DND-41 (cell line): ENCODE data around the gene RAPGEF2.

Source experiments
- CTCF ChIP-seq: IDR thresholded peaks from 2 replicates; pipeline ENCODE4 v1.5.1; 2012; ENCODE audit warnings: borderline replicate concordance, low read length, moderate library complexity, mild to moderate bottlenecking; ENCODE audit not compliant: poor library complexity, severe bottlenecking; ENCODE audit errors: extremely low read depth
- EZH2 ChIP-seq: IDR thresholded peaks from 3 replicates; pipeline ENCODE4 v1.6.1; 2012; ENCODE audit warnings: borderline replicate concordance, low read depth, mild to moderate bottlenecking, moderate library complexity, low read length, inconsistent platforms; ENCODE audit not compliant: severe bottlenecking

GRCh38 chr4:159143687-159144086 lies 40.8 kb downstream of the RAPGEF2 start:
- TF ChIP-seq CTCF (no peak), EZH2 (no peak)
